GM21576 (cell line): ENCODE data around the gene SFXN3.
A peak's percentile ranks its signal among the peaks of the same experiment; 100 is the strongest.

Experiments used
- ATAC-seq: cut with Tn5 transposase; IDR thresholded peaks from one replicate; pipeline ENCODE4 v1.9.1; 2021; ENCODE audit warnings: mild to moderate bottlenecking, moderate library complexity; ENCODE audit not compliant: unreplicated experiment

The SFXN3 gene

GRCh38 chr10:101031128-101031795 lies at the start of gene SFXN3, which contains the start of gene PDZD7:
Gene SFXN3, plus strand, starts transcription at chr10:101031234. Its CDS starts 3,461 bp downstream, at chr10:101034695.
Gene PDZD7, minus strand, starts transcription at chr10:101031129. Its CDS starts 910 bp downstream, at chr10:101030219.
- peak; percentile 89 for ATAC-seq

- no peak for ATAC-seq
These were observed 47.9 kb upstream of the SFXN3 start for GRCh38 chr10:100982916-100983830.

GRCh38 chr10:100983868-100984671 lies 47.0 kb upstream of the SFXN3 start:
- ATAC-seq, result no peak

GRCh38 chr10:100984672-100985177 lies 46.3 kb upstream of the SFXN3 start:
- ATAC-seq, result no peak

- no peak for ATAC-seq
These were observed 45.7 kb upstream of the SFXN3 start for GRCh38 chr10:100985336-100985735.

- no peak for ATAC-seq
These were observed 44.4 kb upstream of the SFXN3 start for GRCh38 chr10:100986623-100986951.

- ATAC-seq, result peak; percentile 80
These were observed 43.9 kb upstream of the SFXN3 start, which contains the start of the genes MRPL43 and TWNK for GRCh38 chr10:100986952-100987684. Gene MRPL43, minus strand, starts transcription at chr10:100987497. Its CDS starts 54 bp downstream, at chr10:100987443. Gene TWNK, plus strand, starts transcription at chr10:100987543. Its CDS starts 668 bp downstream, at chr10:100988211.

- no peak for ATAC-seq
These were observed 43.4 kb upstream of the SFXN3 start for GRCh38 chr10:100987685-100988049.

GRCh38 chr10:100988166-100988565 lies 42.9 kb upstream of the SFXN3 start:
- no peak for ATAC-seq

- no peak for ATAC-seq
These were observed 41.9 kb upstream of the SFXN3 start for GRCh38 chr10:100989088-100989487.

- ATAC-seq, result no peak
These were observed 36.9 kb upstream of the SFXN3 start for GRCh38 chr10:100993986-100994708.

- no peak for ATAC-seq
These were observed 35.9 kb upstream of the SFXN3 start for GRCh38 chr10:100995181-100995580.

GRCh38 chr10:100996678-100997359 lies 34.2 kb upstream of the SFXN3 start:
- no peak for ATAC-seq

GRCh38 chr10:100997360-100998182 lies 33.5 kb upstream of the SFXN3 start:
- peak; percentile 35 for ATAC-seq

- ATAC-seq, result peak; percentile 16
These were observed 32.6 kb upstream of the SFXN3 start for GRCh38 chr10:100998183-100998990.

GRCh38 chr10:100998991-100999741 lies 31.9 kb upstream of the SFXN3 start:
- peak; percentile 38 for ATAC-seq

- no peak for ATAC-seq
These were observed 31.3 kb upstream of the SFXN3 start, which contains the start of gene LZTS2 for GRCh38 chr10:100999742-101000126. Gene LZTS2, plus strand, starts transcription at chr10:100999808. Its CDS starts 2,731 bp downstream, at chr10:101002539.
